ENCODE results near the gene CDH22. TPM values are rescaled to one million over a fixed set of nuclear protein-coding genes. Genes with fewer than 3 reads are reported as not detected.

The CDH22 gene
- total RNA-seq, 1 donor from 2014 or later: 0.13 TPM

- Mint-ChIP-seq H3K27me3 (ENCODE audit: insufficient read depth, low read depth) (peaks cover 10% of the 10 kb centered on the region), H3K4me1 (peaks cover 50% of the 10 kb centered on the region), H3K27ac (no peak overlapping the region), H3K4me3 (no peak overlapping the region), H3K36me3 (no peaks in the 10 kb centered on the region), H3K9me3 (no peaks in the 10 kb centered on the region)
- TF ChIP-seq EZH2 (IDR thresholded peaks at IDR 0.05): no peak
- DNase-seq (ENCODE audit: low spot score): no peak
- no peak overlapping the region for H2AFZ ChIP-seq (replicated peaks)
- no peak overlapping the region for H3K27ac ChIP-seq
- peaks cover 9% of the 10 kb centered on the region for H3F3A ChIP-seq (ENCODE audit: low read depth)
- H3K9ac ChIP-seq: no peak overlapping the region
- H3K9me3 ChIP-seq (ENCODE audit: low read depth): no peaks in the 10 kb centered on the region
- H4K20me1 ChIP-seq (ENCODE audit: low read depth): no peaks in the 10 kb centered on the region
- H3K4me2 ChIP-seq: no peak overlapping the region
- no peaks in the 10 kb centered on the region for H3K36me3 ChIP-seq
- H3K4me1 ChIP-seq: peaks cover 28% of the 10 kb centered on the region
- H3K27me3 ChIP-seq: no peaks in the 10 kb centered on the region
- no peaks in the 10 kb centered on the region for H3K79me2 ChIP-seq (ENCODE audit: low read depth)
- H3K4me3 ChIP-seq: no peak overlapping the region
Observed at GRCh38 chr20:46207793-46208192, 100.5 kb downstream of the CDH22 start.

GRCh38 chr20:46206992-46207549, 101.2 kb downstream of the CDH22 start:
- peaks cover 28% of the 10 kb centered on the region for H3K4me1 ChIP-seq
- no peak for DNase-seq (ENCODE audit: low spot score)
- H3K9me3 Mint-ChIP-seq: no peaks in the 10 kb centered on the region
- no peaks in the 10 kb centered on the region for H3K27me3 ChIP-seq
- H2AFZ ChIP-seq (replicated peaks): peak overlapping the region; percentile 72
- no peaks in the 10 kb centered on the region for H3K79me2 ChIP-seq (ENCODE audit: low read depth)
- H4K20me1 ChIP-seq (ENCODE audit: low read depth): no peaks in the 10 kb centered on the region
- H3K4me3 ChIP-seq: no peak overlapping the region
- no peak overlapping the region for H3K4me2 ChIP-seq
- H3K36me3 Mint-ChIP-seq: no peaks in the 10 kb centered on the region
- peaks cover 10% of the 10 kb centered on the region for H3K27me3 Mint-ChIP-seq (ENCODE audit: insufficient read depth, low read depth)
- peak overlapping the region; percentile 76 for H3K27ac Mint-ChIP-seq
- H3K4me1 Mint-ChIP-seq: peaks cover 47% of the 10 kb centered on the region
- H3K27ac ChIP-seq: no peak overlapping the region
- peaks cover 7% of the 10 kb centered on the region for H3F3A ChIP-seq (ENCODE audit: low read depth)
- TF ChIP-seq EZH2 (IDR thresholded peaks at IDR 0.05) (no peak), EZH2phosphoT487 (IDR thresholded peaks at IDR 0.05) (no peak), CTCF (IDR thresholded peaks at IDR 0.05) (no peak)
- H3K9me3 ChIP-seq (ENCODE audit: low read depth): no peaks in the 10 kb centered on the region
- H3K4me3 Mint-ChIP-seq: no peak overlapping the region
- no peak overlapping the region for H3K9ac ChIP-seq
- H3K36me3 ChIP-seq: no peaks in the 10 kb centered on the region

GRCh38 chr20:46206025-46206424, 102.3 kb downstream of the CDH22 start:
- H3K4me3 Mint-ChIP-seq: no peak overlapping the region
- H3K27ac Mint-ChIP-seq: peak overlapping the region; percentile 27
- H3K4me1 Mint-ChIP-seq: peaks cover 45% of the 10 kb centered on the region
- TF ChIP-seq EZH2 (IDR thresholded peaks at IDR 0.05) (no peak), CTCF (IDR thresholded peaks at IDR 0.05) (no peak)
- Histone ChIP-seq H4K20me1 (ENCODE audit: low read depth) (no peaks in the 10 kb centered on the region), H3K9me3 (ENCODE audit: low read depth) (no peaks in the 10 kb centered on the region), H3K9ac (no peak overlapping the region), H3K27me3 (no peaks in the 10 kb centered on the region), H3K4me3 (no peak overlapping the region), H3F3A (ENCODE audit: low read depth) (peaks cover 4% of the 10 kb centered on the region), H3K79me2 (ENCODE audit: low read depth) (no peaks in the 10 kb centered on the region), H2AFZ (replicated peaks) (no peak overlapping the region), H3K4me2 (no peak overlapping the region), H3K36me3 (no peaks in the 10 kb centered on the region), H3K27ac (no peak overlapping the region), H3K4me1 (peaks cover 24% of the 10 kb centered on the region)
- DNase-seq (ENCODE audit: low spot score): no peak
- no peaks in the 10 kb centered on the region for H3K36me3 Mint-ChIP-seq
- no peaks in the 10 kb centered on the region for H3K9me3 Mint-ChIP-seq
- peaks cover 14% of the 10 kb centered on the region for H3K27me3 Mint-ChIP-seq (ENCODE audit: insufficient read depth, low read depth)

GRCh38 chr20:46205349-46205748, 102.9 kb downstream of the CDH22 start:
- Histone ChIP-seq H3K4me2 (no peak overlapping the region), H3K36me3 (no peaks in the 10 kb centered on the region), H4K20me1 (ENCODE audit: low read depth) (no peaks in the 10 kb centered on the region), H3K4me1 (peaks cover 26% of the 10 kb centered on the region), H3F3A (ENCODE audit: low read depth) (no peaks in the 10 kb centered on the region), H3K79me2 (ENCODE audit: low read depth) (no peaks in the 10 kb centered on the region), H3K4me3 (no peak overlapping the region), H3K9ac (no peak overlapping the region), H3K27me3 (no peaks in the 10 kb centered on the region), H2AFZ (replicated peaks) (no peak overlapping the region), H3K27ac (no peak overlapping the region), H3K9me3 (ENCODE audit: low read depth) (no peaks in the 10 kb centered on the region)
- no peaks in the 10 kb centered on the region for H3K9me3 Mint-ChIP-seq
- no peak for DNase-seq (ENCODE audit: low spot score)
- no peak overlapping the region for H3K4me3 Mint-ChIP-seq
- peaks cover 47% of the 10 kb centered on the region for H3K4me1 Mint-ChIP-seq
- no peaks in the 10 kb centered on the region for H3K36me3 Mint-ChIP-seq
- no peak overlapping the region for H3K27ac Mint-ChIP-seq
- TF ChIP-seq EZH2phosphoT487 (IDR thresholded peaks at IDR 0.05) (no peak), CTCF (IDR thresholded peaks at IDR 0.05) (no peak)
- peaks cover 14% of the 10 kb centered on the region for H3K27me3 Mint-ChIP-seq (ENCODE audit: insufficient read depth, low read depth)
